Loucy (cell line): Measurements from ENCODE around the gene CHRNA1.

Experiments
- H2AFZ ChIP-seq: fragments of 200-600 bp; sonication (generic); 2 replicates; pipeline ENCODE4 v1.6.0; 2016; ENCODE audit warnings: antibody characterized with exemption, mild to moderate bottlenecking, low read length, moderate library complexity
- H3F3A ChIP-seq: fragments of 200-600 bp; 2 replicates; pipeline ENCODE4 v1.6.0; 2016; ENCODE audit warnings: antibody characterized with exemption, low read depth, mild to moderate bottlenecking
- H3K27me3 ChIP-seq: fragments of 200-600 bp; sonication (generic); 2 replicates; pipeline ENCODE4 v1.6.1; 2014; ENCODE audit warnings: low read length, mild to moderate bottlenecking; ENCODE audit not compliant: insufficient read depth, poor library complexity, severe bottlenecking
- H3K36me3 ChIP-seq: fragments of 200-600 bp; sonication (generic); 2 replicates; pipeline ENCODE4 v1.6.1; 2016; ENCODE audit warnings: low read length; ENCODE audit not compliant: insufficient read depth
- H3K4me1 ChIP-seq: fragments of 200-600 bp; sonication (generic); 2 replicates; pipeline ENCODE4 v1.5.1; 2014; ENCODE audit warnings: low read length, mild to moderate bottlenecking; ENCODE audit not compliant: insufficient read depth, poor library complexity, severe bottlenecking
- H3K4me2 ChIP-seq: fragments of 200-600 bp; sonication (generic); 2 replicates; pipeline ENCODE4 v1.6.0; 2014; ENCODE audit warnings: antibody characterized with exemption, low read length, low read depth, mild to moderate bottlenecking; ENCODE audit not compliant: poor library complexity, severe bottlenecking
- H3K4me3 ChIP-seq: fragments of 200-600 bp; sonication (generic); 2 replicates; pipeline ENCODE4 v1.5.1; 2014; ENCODE audit warnings: low read length, mild to moderate bottlenecking, mixed read lengths; ENCODE audit not compliant: poor library complexity, severe bottlenecking
- H3K79me2 ChIP-seq: fragments of 200-600 bp; sonication (generic); 2 replicates; pipeline ENCODE4 v1.6.1; 2014; ENCODE audit warnings: low read length; ENCODE audit not compliant: insufficient read depth
- H3K9ac ChIP-seq: fragments of 200-600 bp; sonication (generic); 2 replicates; pipeline ENCODE4 v1.6.0; 2014; ENCODE audit warnings: mild to moderate bottlenecking, low read depth, low read length, moderate library complexity; ENCODE audit not compliant: poor library complexity, severe bottlenecking
- H3K9me2 ChIP-seq: fragments of 200-600 bp; sonication (generic); replicated peaks from 2 replicates; pipeline ENCODE4 v1.6.1; 2016; ENCODE audit warnings: low read depth, low read length, mixed read lengths
- H3K9me3 ChIP-seq: fragments of 200-600 bp; sonication (generic); 2 replicates; pipeline ENCODE4 v1.6.1; 2014; ENCODE audit warnings: mild to moderate bottlenecking, antibody characterized with exemption, low read length, low read depth; ENCODE audit not compliant: insufficient read depth
- H4K20me1 ChIP-seq: fragments of 200-600 bp; sonication (generic); 2 replicates; pipeline ENCODE4 v1.6.0; 2014; ENCODE audit warnings: antibody characterized with exemption, low read length, mild to moderate bottlenecking; ENCODE audit not compliant: insufficient read depth, poor library complexity, severe bottlenecking
- EZH2phosphoT487 ChIP-seq: fragments of 200-600 bp; IDR thresholded peaks from 2 replicates; pipeline ENCODE4 v1.6.1; 2018; ENCODE audit warnings: antibody characterized with exemption, mild to moderate bottlenecking, moderate library complexity, borderline replicate concordance
- TF ChIP-seq, protein P1 (sequence below): fragments of 200-600 bp; sonication (generic); conservative IDR thresholded peaks from 2 replicates; pipeline ENCODE4 v1.5.1; 2014; ENCODE audit warnings: mild to moderate bottlenecking, antibody characterized with exemption, low read length

CHRNA1 gene

DNA sequence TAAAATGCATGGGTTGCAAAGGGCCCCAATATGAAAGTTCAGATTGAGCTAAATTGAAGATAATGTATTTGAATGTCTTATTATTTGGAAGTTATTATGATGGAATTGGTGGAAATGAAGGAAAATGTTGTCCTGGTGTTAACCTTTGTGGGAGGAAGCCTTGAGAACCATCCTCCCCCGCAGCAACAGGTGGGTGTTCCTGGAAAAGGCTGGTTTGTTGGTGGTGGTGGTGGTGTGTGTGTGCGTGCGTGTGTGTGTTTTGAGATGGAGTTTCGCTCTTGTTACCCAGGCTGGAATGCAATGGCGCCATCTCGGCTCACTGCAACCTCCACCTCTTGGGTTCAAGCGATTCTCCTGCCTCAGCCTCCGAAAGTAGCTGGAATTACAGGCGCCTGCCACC is 36.2 kb downstream of the CHRNA1 start:
- H3K4me2 ChIP-seq = no peak overlapping the region
- no peaks in the 10 kb centered on the region for H3K79me2 ChIP-seq
- no peaks in the 10 kb centered on the region for H3K9me3 ChIP-seq
- TF ChIP-seq, protein P1, sequence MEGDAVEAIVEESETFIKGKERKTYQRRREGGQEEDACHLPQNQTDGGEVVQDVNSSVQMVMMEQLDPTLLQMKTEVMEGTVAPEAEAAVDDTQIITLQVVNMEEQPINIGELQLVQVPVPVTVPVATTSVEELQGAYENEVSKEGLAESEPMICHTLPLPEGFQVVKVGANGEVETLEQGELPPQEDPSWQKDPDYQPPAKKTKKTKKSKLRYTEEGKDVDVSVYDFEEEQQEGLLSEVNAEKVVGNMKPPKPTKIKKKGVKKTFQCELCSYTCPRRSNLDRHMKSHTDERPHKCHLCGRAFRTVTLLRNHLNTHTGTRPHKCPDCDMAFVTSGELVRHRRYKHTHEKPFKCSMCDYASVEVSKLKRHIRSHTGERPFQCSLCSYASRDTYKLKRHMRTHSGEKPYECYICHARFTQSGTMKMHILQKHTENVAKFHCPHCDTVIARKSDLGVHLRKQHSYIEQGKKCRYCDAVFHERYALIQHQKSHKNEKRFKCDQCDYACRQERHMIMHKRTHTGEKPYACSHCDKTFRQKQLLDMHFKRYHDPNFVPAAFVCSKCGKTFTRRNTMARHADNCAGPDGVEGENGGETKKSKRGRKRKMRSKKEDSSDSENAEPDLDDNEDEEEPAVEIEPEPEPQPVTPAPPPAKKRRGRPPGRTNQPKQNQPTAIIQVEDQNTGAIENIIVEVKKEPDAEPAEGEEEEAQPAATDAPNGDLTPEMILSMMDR = no peak
- TF ChIP-seq EZH2phosphoT487 = no peak
- H3K9me2 ChIP-seq = no peaks in the 10 kb centered on the region
- no peaks in the 10 kb centered on the region for H4K20me1 ChIP-seq
- no peak overlapping the region for H2AFZ ChIP-seq
- H3K27me3 ChIP-seq = peaks cover 75% of the 10 kb centered on the region
- H3F3A ChIP-seq = no peaks in the 10 kb centered on the region
- no peaks in the 10 kb centered on the region for H3K4me1 ChIP-seq
- no peaks in the 10 kb centered on the region for H3K36me3 ChIP-seq
- no peak overlapping the region for H3K9ac ChIP-seq
- no peak overlapping the region for H3K4me3 ChIP-seq

DNA sequence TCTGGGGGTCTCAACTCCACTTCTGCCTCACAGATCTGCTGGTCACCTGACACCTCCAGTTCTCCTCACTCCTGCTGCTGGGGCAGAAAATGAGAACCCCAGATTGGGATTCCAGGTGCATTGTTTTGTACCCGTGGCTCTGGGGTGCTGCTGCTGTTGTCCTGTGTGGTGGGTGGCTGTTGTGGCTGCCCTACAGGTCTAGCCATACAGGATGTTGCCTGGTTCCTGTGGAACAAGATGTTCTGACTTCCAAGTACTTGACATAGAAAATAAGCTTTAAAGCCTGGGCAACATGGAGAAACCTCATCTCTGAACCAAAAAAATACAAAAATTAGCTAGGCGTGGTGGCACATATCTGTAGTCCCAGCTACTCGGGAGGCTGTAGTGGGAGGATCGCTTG is 38.1 kb downstream of the CHRNA1 start:
- no peaks in the 10 kb centered on the region for H3K36me3 ChIP-seq
- no peaks in the 10 kb centered on the region for H3K79me2 ChIP-seq
- no peaks in the 10 kb centered on the region for H3F3A ChIP-seq
- no peaks in the 10 kb centered on the region for H4K20me1 ChIP-seq
- H3K9ac ChIP-seq = no peak overlapping the region
- H3K4me2 ChIP-seq = no peak overlapping the region
- H3K4me1 ChIP-seq = no peaks in the 10 kb centered on the region
- peaks cover 76% of the 10 kb centered on the region for H3K27me3 ChIP-seq
- no peaks in the 10 kb centered on the region for H3K9me2 ChIP-seq
- TF ChIP-seq EZH2phosphoT487 = no peak
- TF ChIP-seq, protein P1 = no peak
- H2AFZ ChIP-seq = no peak overlapping the region
- H3K4me3 ChIP-seq = no peak overlapping the region
- no peaks in the 10 kb centered on the region for H3K9me3 ChIP-seq

DNA sequence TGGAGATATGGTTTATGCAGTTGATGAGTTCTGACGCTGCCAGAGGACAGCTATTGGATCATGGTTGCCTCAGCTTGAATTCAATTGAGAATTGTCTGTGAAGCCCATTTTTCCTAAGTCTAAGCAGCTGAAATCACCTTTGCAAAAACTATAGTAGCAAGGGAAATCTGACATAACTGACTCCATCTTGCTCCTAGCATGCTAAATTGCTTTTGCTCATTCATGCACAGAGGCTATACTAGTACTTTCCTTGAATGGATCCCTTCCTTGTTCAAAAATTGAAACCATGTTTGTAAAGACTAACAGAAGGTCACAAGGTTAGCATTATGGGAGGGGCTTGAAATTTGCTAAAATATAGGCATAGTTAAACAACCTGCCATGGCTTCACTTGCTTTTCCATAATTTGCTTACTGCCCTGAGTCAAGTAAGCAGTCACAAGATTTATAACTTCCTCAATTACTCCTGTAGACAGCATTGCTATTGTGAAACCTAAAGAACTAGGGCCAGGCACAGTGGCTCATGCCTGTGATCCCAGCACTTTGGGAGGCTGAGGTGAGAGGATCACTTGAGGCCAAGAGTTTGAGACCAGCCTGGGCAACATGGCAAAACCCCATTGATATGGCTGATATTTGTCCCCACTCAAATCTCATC is 41.2 kb downstream of the CHRNA1 start:
- H3K79me2 ChIP-seq = no peaks in the 10 kb centered on the region
- H3K4me2 ChIP-seq = no peak overlapping the region

More for the DNA sequence above, 41.2 kb downstream of the CHRNA1 start:
- TF ChIP-seq, protein P1 = no peak
- TF ChIP-seq EZH2phosphoT487 = no peak
- Histone ChIP-seq H3K9ac (no peak overlapping the region), H3K4me1 (no peaks in the 10 kb centered on the region), H4K20me1 (no peaks in the 10 kb centered on the region), H3K27me3 (peaks cover 85% of the 10 kb centered on the region), H2AFZ (no peak overlapping the region), H3K4me3 (no peak overlapping the region), H3K9me3 (no peaks in the 10 kb centered on the region), H3K9me2 (no peaks in the 10 kb centered on the region), H3F3A (no peaks in the 10 kb centered on the region), H3K36me3 (no peaks in the 10 kb centered on the region)
